Adipocyte (in vitro differentiated cells): ENCODE measurements around the gene TRPV3.
"Not testable (repeated sequence)": the region's sequence is repeated elsewhere in the genome, so short reads cannot be mapped to it uniquely, and the experiment has no call there.

Source experiments
- DNase-seq: peaks from one replicate; pipeline ENCODE4 v3.0.0-alpha.2; 2015; ENCODE audit warnings: low read depth
- H3K27me3 ChIP-seq: replicated peaks from 2 replicates; pipeline ENCODE4 v1.7.0; 2013; ENCODE audit warnings: mild to moderate bottlenecking, low read length, moderate library complexity; ENCODE audit not compliant: control insufficient read depth, insufficient read depth
- H3K36me3 ChIP-seq: 2 replicates; pipeline ENCODE4 v1.7.0; 2013; ENCODE audit warnings: low read length, mild to moderate bottlenecking, moderate library complexity; ENCODE audit not compliant: control insufficient read depth, insufficient read depth, severe bottlenecking
- H3K4me1 ChIP-seq: 2 replicates; pipeline ENCODE4 v1.7.0; 2013; ENCODE audit warnings: mild to moderate bottlenecking, low read length, moderate library complexity; ENCODE audit not compliant: control insufficient read depth, insufficient read depth
- H3K4me3 ChIP-seq: 2 replicates; pipeline ENCODE4 v1.7.0; 2013; ENCODE audit warnings: mild to moderate bottlenecking, low read length, moderate library complexity
- H3K9ac ChIP-seq: 2 replicates; pipeline ENCODE4 v1.7.0; 2013; ENCODE audit warnings: mild to moderate bottlenecking, low read length, moderate library complexity
- H3K9me3 ChIP-seq: 2 replicates; pipeline ENCODE4 v1.7.0; 2013; ENCODE audit warnings: mild to moderate bottlenecking, low read length, moderate library complexity; ENCODE audit not compliant: control insufficient read depth

Gene TRPV3

DNA sequence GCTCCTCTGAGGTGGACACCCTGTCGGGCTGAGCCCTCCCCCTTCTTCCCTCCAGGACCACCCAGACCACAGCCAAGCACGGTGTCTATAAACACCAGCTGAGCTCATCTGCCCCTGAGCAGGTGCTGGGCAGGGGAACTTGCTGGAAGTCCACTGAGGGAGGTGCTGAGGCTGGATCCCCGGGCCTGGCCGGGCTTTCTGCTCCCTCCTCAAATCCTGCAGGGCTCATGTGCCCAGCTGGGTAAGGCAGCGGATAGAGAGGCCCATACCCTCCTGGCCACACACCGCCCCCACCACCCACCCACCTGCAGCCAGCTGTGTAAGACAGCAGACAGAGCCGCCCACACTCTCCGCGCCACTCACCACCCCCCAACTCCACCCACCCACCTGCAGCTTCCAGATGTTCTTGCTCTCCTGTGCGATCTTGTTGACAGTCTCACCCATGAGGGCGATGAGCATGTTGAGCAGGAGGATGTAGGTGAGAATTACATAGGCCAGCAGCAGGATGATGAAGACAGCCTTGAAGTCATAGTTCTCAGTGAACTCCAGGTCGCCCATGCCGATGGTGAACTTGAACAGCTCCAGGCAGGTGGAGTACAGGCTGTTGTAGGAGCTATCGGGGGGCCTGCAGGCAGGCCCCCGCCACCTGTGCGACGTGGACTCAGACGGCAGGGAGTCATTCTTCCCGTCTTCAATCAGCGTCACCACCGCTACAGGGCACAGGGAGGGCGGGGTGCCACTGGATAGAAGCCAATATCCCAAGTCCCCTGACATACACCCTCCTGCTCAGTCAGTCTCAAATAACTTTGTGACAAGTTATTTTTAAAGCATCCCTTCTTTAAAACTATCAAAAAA lies 15.9 kb upstream of the TRPV3 start:
- Histone ChIP-seq H3K4me1 (peaks cover 10% of the 10 kb centered on the region), H3K36me3 (peaks cover 28% of the 10 kb centered on the region)

DNA sequence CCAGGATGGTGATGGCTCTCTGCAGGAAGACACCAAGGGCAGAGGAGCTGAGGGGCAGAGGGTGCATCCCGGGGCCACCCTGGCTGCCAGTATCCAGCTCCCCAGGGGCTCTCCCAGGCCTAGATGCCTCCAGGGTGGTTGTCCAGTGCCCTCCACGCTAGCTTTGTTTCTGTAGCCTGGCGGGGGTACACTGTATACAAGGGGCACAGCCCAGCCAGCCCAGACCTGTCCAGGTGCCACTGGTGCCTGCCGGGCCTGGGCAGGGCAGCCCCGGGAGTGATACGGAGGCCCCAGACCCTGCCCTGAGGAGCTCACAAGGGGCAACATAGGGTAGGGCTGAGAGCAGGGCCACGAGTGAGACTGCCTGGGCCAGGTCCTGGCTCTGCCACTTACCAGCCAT lies 14.6 kb upstream of the TRPV3 start:
- no peaks in the 10 kb centered on the region for H3K27me3 ChIP-seq
- peaks cover 10% of the 10 kb centered on the region for H3K4me1 ChIP-seq
- no peak for DNase-seq
- no peak overlapping the region for H3K9ac ChIP-seq
- no peak overlapping the region for H3K4me3 ChIP-seq
- peaks cover 23% of the 10 kb centered on the region for H3K36me3 ChIP-seq
- no peaks in the 10 kb centered on the region for H3K9me3 ChIP-seq

More for the DNA sequence above, 15.9 kb upstream of the TRPV3 start:
- Histone ChIP-seq H3K27me3 (no peaks in the 10 kb centered on the region), H3K9ac (no peak overlapping the region), H3K9me3 (no peaks in the 10 kb centered on the region), H3K4me3 (no peak overlapping the region)
- DNase-seq: no peak

DNA sequence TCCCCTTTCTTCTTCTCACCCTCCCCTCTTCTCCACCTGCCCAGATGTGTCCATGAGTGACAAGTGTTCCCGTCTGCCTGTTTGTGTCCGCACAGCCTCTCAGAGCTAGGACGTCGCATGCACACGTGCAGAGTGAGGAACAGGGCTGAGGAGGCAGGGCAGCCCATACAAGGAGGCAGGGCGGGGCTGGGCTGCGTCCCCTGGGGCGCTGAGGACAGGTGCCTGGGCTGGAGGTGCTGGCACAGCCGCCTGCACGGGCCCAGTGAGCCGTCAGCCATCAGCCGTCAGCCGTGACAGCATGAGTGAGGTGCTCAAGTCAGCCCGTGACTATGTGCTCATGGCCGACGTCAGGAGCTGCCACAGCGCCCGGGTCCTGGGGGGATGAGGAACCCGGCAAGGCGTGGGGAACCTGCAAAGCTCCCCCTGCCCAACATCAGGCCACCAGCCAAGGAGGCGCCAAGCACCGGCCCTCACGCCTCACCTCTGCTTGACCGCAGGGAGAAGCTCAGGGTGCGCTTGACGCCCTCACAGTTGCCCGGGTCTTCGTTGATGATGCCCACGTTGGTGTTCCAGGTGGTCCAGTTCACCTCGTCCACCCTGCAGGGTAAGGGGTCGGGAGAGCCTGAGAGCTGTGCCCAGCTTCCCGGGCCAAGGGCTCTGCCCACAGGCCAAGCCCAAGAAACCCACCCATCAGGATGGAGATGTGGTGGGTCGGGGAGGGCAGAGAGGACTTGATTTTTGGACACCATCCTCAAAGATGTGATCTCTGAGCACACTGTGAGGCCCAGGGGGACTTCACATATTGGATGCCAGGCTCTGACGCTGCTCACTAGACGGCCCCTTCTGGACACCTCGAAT lies 13.7 kb upstream of the TRPV3 start:
- Histone ChIP-seq H3K9ac (no peak overlapping the region), H3K9me3 (no peaks in the 10 kb centered on the region), H3K27me3 (no peaks in the 10 kb centered on the region), H3K36me3 (peaks cover 29% of the 10 kb centered on the region), H3K4me3 (no peak overlapping the region), H3K4me1 (peaks cover 10% of the 10 kb centered on the region)
- no peak for DNase-seq

DNA sequence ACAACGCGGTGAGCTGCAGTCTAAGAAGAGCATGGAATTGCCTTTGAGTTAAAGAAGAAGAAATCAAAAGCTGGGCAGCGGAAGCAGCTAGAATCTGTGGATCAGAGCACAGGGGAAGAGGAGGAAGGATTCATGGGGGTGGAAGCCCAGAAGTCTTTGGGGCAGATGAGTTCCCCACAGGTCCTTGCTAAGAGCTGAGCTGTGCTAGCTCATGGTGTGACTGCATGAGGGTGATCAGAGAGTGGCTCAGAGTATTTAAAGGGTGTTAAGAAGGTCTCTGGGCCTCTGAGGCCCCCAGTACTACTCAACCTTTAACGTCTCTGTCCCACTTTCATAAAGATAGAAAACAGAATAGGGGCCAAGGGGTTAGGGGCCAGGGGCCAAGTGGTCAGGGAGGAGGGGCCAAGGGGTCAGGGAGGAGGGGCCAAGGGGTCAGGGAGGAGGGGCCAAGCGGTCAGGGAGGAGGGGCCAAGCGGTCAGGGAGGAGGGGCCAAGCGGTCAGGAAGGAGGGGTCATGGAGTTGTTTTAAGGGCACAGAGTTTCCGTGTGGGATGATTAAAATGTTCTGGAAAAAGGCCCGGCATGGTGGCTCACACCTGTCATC lies 12.0 kb upstream of the TRPV3 start:
- Histone ChIP-seq H3K4me3 (no peak overlapping the region), H3K9ac (no peak overlapping the region), H3K27me3 (no peaks in the 10 kb centered on the region), H3K9me3 (no peaks in the 10 kb centered on the region), H3K4me1 (no peaks in the 10 kb centered on the region), H3K36me3 (peaks cover 37% of the 10 kb centered on the region)
- no peak for DNase-seq

DNA sequence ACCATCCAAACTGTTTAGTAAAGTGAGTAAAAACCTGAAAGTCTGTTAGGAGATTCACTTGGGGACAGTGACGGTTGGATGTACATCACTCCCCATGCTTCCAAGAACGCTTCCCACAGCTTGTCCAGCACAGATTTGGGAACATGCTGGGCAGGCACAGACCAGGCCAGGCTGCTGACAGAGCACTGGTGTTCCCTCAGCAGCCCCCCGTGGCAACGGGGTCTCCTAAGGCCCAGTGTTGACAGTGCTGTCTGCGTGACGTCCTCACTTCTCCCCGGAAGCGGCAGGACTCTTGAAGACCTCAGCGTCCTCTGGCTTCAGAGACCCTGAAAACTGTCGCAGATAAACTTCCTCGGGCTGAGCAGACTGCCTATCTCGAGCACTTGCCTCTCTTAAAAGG lies 8.9 kb upstream of the TRPV3 start:
- Histone ChIP-seq H3K4me3 (no peak overlapping the region), H3K4me1 (peaks cover 6% of the 10 kb centered on the region), H3K9ac (no peak overlapping the region), H3K27me3 (no peaks in the 10 kb centered on the region), H3K9me3 (no peaks in the 10 kb centered on the region), H3K36me3 (peaks cover 23% of the 10 kb centered on the region)
- DNase-seq: no peak

DNA sequence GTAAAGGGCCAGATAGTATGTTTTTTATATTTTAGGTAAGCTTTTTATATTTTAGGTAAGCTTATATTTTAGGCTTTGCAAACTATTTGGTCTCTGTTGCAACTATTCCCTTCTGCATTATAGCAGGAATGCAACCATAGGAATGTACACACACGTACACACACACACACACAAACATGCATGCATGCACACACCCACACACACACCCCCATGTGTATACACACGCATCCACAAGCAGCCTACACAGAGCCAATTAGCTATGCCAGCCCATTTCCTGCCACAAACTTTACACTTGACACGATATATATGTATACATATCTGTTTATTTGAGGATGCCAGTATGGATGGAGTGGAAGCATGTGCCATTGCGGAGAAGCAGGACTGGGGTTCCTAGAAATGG lies 7.5 kb upstream of the TRPV3 start:
- Histone ChIP-seq H3K4me1 (peaks cover 6% of the 10 kb centered on the region), H3K9me3 (no peaks in the 10 kb centered on the region), H3K9ac (no peak overlapping the region), H3K4me3 (no peak overlapping the region), H3K27me3 (no peaks in the 10 kb centered on the region), H3K36me3 (peaks cover 14% of the 10 kb centered on the region)
- DNase-seq: no peak

DNA sequence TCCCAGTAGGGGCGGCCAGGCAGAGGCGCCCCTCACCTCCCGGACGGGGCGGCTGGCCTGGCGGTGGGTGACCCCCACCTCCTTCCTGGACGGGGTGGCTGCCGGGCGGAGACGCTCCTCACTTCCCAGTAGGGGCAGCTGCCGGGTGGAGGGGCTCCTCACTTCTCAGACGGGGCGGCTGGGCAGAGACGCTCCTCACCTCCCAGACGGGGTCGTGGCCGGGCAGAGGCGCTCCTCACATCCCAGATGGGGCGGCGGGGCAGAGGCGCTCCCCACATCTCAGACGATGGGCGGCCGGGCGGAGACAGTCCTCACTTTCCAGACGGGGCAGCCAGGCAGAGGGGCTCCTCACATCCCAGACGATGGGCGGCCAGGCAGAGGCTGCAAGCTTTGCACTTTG lies 6.6 kb upstream of the TRPV3 start:
- not testable (repeated sequence) for H3K9ac ChIP-seq, DNase-seq, H3K9me3 ChIP-seq, H3K27me3 ChIP-seq, H3K4me1 ChIP-seq, H3K4me3 ChIP-seq
- H3K36me3 ChIP-seq: peaks cover 14% of the 10 kb centered on the region

DNA sequence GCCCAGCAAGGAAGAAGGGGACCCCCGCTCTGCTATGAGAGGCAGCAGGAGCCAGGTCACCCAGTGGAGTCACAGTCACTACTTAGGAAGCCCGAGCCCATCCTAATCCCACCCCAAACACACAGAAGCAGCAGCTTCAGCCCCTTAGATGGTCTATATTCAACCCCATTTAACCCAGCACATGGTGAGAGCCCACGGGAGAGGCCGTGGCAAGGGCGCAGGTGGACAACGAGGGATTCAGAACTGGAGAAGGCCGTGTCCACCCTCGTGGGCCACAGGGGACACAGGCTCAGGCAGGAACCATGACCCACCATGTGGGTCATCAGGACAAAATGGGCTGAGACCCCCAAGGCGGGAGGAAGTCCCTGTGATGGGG lies 1.6 kb upstream of the TRPV3 start:
- H3K9me3 ChIP-seq: no peaks in the 10 kb centered on the region
- no peak overlapping the region for H3K4me3 ChIP-seq
- no peak for DNase-seq
- no peaks in the 10 kb centered on the region for H3K36me3 ChIP-seq
- no peaks in the 10 kb centered on the region for H3K27me3 ChIP-seq
- peaks cover 10% of the 10 kb centered on the region for H3K4me1 ChIP-seq
- no peak overlapping the region for H3K9ac ChIP-seq

DNA sequence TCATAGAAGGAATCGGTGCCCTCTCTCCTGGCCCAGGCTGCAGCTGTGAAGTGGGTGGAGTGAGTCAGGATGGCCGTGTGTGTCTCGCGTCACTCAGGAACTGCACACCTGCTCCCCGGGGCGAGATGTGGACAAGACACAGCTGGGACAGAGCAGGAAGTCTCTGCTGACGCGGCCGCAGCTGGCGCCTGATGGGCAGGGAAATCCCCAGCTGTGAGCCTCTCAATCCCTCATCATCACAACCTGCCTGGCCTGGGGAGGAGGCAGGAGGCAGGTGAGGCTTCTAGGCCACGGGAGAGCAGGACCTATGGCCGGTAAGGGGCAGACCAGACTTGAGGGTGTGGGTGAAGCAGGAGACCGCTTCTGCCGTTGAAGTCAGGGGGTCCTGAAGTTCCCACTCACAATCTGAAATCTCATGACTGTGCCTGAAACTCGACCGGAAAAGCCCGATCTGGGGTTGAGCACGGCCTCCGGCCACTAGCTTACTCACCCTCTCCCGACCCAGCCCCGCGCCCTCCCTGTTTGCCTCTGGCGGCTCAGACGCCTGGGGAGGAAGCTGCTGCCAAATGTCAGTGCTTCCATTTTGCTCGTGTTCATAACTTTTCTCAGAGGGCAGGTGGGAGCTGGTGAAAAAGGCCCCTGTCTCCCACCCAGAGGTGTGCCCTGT lies 1.1 kb upstream of the TRPV3 start:
- H3K4me1 ChIP-seq: peaks cover 10% of the 10 kb centered on the region
- H3K9ac ChIP-seq: no peak overlapping the region
- H3K36me3 ChIP-seq: no peaks in the 10 kb centered on the region
- H3K4me3 ChIP-seq: no peak overlapping the region
- no peak for DNase-seq
- no peaks in the 10 kb centered on the region for H3K9me3 ChIP-seq
- H3K27me3 ChIP-seq: no peaks in the 10 kb centered on the region

DNA sequence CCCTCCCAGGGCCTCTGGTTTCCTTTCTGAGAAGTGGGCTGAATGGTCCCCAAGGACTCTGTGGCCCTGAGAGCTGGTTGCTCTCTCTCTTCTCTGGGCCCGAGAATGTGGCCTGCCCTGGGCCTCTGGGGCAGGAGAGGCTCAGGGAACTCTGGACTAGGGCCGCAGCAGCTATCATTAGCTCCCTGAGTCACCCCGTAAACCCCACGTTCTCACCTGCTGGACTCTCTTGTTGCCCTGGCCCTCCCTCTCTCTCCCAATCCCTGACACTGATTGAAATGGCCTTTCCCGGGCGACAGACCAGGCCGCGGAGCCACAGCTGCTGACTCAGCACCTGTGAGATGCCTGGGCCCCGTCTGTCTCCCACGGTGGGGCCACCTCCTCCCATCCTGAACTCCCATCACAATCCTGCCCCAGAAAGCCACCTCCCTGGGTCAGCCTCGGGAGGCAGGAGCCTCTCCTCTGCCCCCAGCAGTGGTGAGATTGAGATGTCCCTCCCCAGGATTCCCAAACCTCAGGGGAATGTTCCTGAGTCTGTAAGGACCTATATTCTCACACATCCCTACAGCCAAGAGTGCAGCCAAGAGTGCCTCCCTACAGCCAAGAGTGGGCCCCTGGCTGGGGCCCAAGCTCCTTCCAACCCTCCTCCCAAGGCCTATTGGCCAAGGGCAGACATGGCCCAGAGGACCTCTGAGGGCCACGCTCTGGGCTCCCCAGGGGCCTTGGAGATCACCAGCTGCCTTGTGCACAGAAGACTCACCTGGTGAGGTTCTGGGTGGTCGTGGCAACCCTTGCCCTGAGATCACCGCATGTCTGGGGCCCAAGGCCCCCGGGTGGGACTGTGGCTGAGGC lies 470 bp downstream of the TRPV3 start:
- no peaks in the 10 kb centered on the region for H3K27me3 ChIP-seq
- H3K9me3 ChIP-seq: no peaks in the 10 kb centered on the region
- H3K4me1 ChIP-seq: peaks cover 4% of the 10 kb centered on the region
- no peaks in the 10 kb centered on the region for H3K36me3 ChIP-seq
- H3K4me3 ChIP-seq: no peak overlapping the region
- H3K9ac ChIP-seq: no peak overlapping the region
- DNase-seq: no peak
